SK-N-MC (cell line): ENCODE data around the gene DGKB.

Experiments
- DNase-seq: peaks from one replicate; pipeline ENCODE4 v3.0.0-alpha.2; 2011; ENCODE audit warnings: low read depth, low spot score
- H3K27ac ChIP-seq: fragments of 200-600 bp; sonication (generic); 2 replicates; pipeline ENCODE4 v1.5.1; 2016; ENCODE audit warnings: mixed run types
- H3K36me3 ChIP-seq: fragments of 200-600 bp; sonication (generic); 2 replicates; pipeline ENCODE4 v1.6.1; 2017; ENCODE audit warnings: antibody characterized with exemption, low read length, mixed read lengths; ENCODE audit not compliant: insufficient read depth
- H3K4me3 ChIP-seq: fragments of 200-600 bp; sonication (generic); 2 replicates; pipeline ENCODE4 v1.5.1; 2016
- H3K9ac ChIP-seq: fragments of 200-600 bp; sonication (generic); 2 replicates; pipeline ENCODE4 v1.8.0; 2017; ENCODE audit warnings: mixed run types, mixed read lengths; ENCODE audit not compliant: insufficient read length
- H3K9me3 ChIP-seq: fragments of 200-600 bp; sonication (generic); 2 replicates; pipeline ENCODE4 v1.6.1; 2017; ENCODE audit warnings: low read depth, mild to moderate bottlenecking, antibody characterized with exemption, low read length, moderate library complexity, mixed read lengths
- EZH2 ChIP-seq: fragments of 200-600 bp; sonication (generic); IDR thresholded peaks from one replicate; pipeline ENCODE4 v1.6.1; 2017; ENCODE audit warnings: antibody characterized with exemption
- FOXP2 ChIP-seq: optimal IDR thresholded peaks from 2 replicates; pipeline ENCODE3; 2011; ENCODE audit warnings: mild to moderate bottlenecking, moderate library complexity; ENCODE audit not compliant: insufficient read depth; ENCODE audit errors: extremely low read length, control extremely low read depth
- POLR2AphosphoS5 ChIP-seq: IDR thresholded peaks from 2 replicates; pipeline ENCODE4 v1.6.1; 2012; ENCODE audit warnings: mild to moderate bottlenecking, low read depth, low read length, borderline replicate concordance

DGKB gene

DNA sequence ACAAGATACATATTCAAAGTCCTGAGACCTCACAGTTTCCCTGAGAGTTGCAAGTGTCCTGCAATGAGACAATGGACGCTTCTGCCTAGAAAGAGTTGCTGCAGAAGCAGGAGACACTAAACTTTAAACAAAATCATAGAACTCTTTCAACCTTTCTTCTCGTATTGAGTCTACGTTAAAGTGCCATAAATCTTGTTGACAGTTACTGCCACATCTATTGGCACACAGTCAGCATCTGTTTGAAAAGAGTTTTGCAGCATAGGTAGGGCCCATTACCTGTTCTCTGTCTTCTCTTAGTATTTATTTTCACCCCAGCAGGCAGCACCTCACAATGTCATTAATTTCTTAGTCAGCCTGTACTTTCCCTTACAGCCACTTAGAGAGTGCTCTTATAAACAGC is 577.8 kb downstream of the DGKB start:
- no peak overlapping the region for H3K4me3 ChIP-seq
- TF ChIP-seq FOXP2 (no peak), POLR2AphosphoS5 (no peak), EZH2 (no peak)
- H3K9me3 ChIP-seq = no peaks in the 10 kb centered on the region
- H3K36me3 ChIP-seq = no peaks in the 10 kb centered on the region
- H3K9ac ChIP-seq = no peak overlapping the region
- H3K27ac ChIP-seq = no peak overlapping the region
- DNase-seq = no peak

DNA sequence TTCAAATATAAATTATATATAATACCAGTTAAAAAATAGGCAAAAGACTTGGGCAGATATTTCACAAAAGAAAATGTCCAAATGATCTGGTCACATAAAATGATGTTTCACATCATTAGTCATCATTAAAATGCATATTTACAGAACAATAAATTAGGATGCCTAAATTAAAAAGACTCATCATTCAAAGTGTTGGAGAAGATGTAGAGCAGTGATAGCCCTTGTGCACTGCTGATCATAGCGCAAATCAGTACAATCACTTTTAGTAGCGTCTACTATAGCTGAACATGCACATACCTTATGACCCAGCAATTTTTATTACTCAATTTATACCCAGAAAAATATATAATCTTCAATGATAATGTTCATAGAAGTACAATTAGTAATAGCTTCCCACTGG is 579.8 kb downstream of the DGKB start:
- no peak overlapping the region for H3K9ac ChIP-seq
- no peak for TF ChIP-seq POLR2AphosphoS5
- no peak for TF ChIP-seq FOXP2
- no peak for TF ChIP-seq EZH2
- no peak overlapping the region for H3K27ac ChIP-seq

DNA sequence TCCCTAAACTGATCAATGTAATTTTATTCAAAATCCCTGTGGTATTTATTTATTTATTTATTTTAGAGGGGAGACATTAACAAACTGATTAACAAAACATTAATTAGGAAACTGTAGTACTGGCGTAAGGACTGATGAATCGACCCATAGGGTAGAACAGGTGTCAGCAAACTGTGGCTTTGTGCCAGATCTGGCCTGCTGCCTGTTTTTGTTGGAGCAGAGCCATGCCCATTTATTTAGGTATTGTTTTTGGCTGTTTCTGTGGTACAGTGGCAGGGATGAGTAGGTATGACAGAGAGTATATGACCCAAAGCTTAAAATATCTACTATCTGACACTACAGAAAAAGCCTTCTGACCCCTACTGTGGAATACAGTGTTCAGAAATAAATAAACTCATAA is 580.6 kb downstream of the DGKB start:
- Histone ChIP-seq H3K27ac (no peak overlapping the region), H3K4me3 (no peak overlapping the region), H3K9ac (no peak overlapping the region), H3K9me3 (no peaks in the 10 kb centered on the region), H3K36me3 (no peaks in the 10 kb centered on the region)
- no peak for DNase-seq
- no peak for TF ChIP-seq POLR2AphosphoS5
- no peak for TF ChIP-seq FOXP2
- TF ChIP-seq EZH2 = no peak

More for the DNA sequence above, 579.8 kb downstream of the DGKB start:
- Histone ChIP-seq H3K36me3 (no peaks in the 10 kb centered on the region), H3K9me3 (no peaks in the 10 kb centered on the region), H3K4me3 (no peak overlapping the region)
- no peak for DNase-seq

GRCh38 chr7:14309432-14309831 is 593.1 kb downstream of the DGKB start:
- H3K27ac ChIP-seq = no peak overlapping the region
- no peaks in the 10 kb centered on the region for H3K9me3 ChIP-seq
- no peaks in the 10 kb centered on the region for H3K36me3 ChIP-seq
- H3K9ac ChIP-seq = no peak overlapping the region
- DNase-seq = no peak
- H3K4me3 ChIP-seq = no peak overlapping the region
- TF ChIP-seq POLR2AphosphoS5 (no peak), EZH2 (no peak), FOXP2 (no peak)

GRCh38 chr7:14305233-14305866 is 597.2 kb downstream of the DGKB start:
- Histone ChIP-seq H3K36me3 (no peaks in the 10 kb centered on the region), H3K9me3 (no peaks in the 10 kb centered on the region), H3K9ac (no peak overlapping the region), H3K27ac (no peak overlapping the region), H3K4me3 (no peak overlapping the region)
- TF ChIP-seq EZH2 (no peak), POLR2AphosphoS5 (no peak), FOXP2 (no peak)
- DNase-seq = no peak

GRCh38 chr7:14303536-14303935 is 599.0 kb downstream of the DGKB start:
- no peak overlapping the region for H3K9ac ChIP-seq
- H3K27ac ChIP-seq = no peak overlapping the region
- TF ChIP-seq POLR2AphosphoS5 (no peak), FOXP2 (no peak), EZH2 (no peak)
- DNase-seq = no peak
- H3K36me3 ChIP-seq = no peaks in the 10 kb centered on the region
- H3K4me3 ChIP-seq = no peak overlapping the region
- no peaks in the 10 kb centered on the region for H3K9me3 ChIP-seq

GRCh38 chr7:14294637-14295036 is 607.9 kb downstream of the DGKB start:
- no peak for DNase-seq
- Histone ChIP-seq H3K9ac (no peak overlapping the region), H3K36me3 (no peaks in the 10 kb centered on the region), H3K4me3 (no peak overlapping the region), H3K27ac (no peak overlapping the region), H3K9me3 (no peaks in the 10 kb centered on the region)
- TF ChIP-seq POLR2AphosphoS5 (no peak), EZH2 (no peak), FOXP2 (no peak)

DNA sequence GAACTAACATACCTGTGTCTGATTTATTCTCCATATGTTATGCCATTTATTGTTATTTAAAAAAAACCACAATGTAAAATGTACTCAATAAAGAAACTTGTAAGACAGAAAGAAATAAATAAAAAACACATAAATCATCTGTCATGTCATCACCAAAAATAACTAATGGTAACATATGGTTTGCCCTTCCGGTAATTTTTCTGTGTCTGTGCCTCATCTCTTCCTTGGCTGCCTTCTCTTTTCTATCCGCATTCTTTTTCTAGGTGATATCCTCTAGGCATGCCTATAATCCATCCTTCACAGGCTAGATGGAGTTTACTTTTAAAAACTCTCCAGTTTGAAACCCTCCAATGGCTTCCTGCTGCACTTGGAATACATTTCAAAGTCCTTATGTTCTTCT is 609.1 kb downstream of the DGKB start:
- Histone ChIP-seq H3K4me3 (no peak overlapping the region), H3K9me3 (no peaks in the 10 kb centered on the region), H3K27ac (no peak overlapping the region), H3K36me3 (no peaks in the 10 kb centered on the region), H3K9ac (no peak overlapping the region)
- no peak for DNase-seq
- no peak for TF ChIP-seq POLR2AphosphoS5
- TF ChIP-seq EZH2 = no peak
- TF ChIP-seq FOXP2 = no peak

DNA sequence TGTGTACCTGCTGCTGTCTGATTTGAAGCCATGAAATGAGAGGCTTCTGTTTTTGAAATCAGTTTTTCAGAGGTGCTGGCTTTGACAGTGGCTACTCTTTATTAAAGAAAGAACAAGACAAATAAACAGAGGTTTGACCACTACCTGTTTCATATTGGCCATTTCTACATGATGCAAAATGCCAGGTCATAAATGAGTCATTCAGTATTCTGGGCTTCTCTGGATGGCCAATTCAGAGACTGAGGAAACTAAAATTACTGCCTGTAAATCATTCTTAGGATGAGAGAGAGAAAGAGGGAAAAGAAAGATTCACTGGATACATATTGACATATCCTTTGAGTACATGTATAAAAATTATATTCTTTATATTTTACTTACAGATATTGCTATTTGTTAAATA is 609.8 kb downstream of the DGKB start:
- H3K9ac ChIP-seq = no peak overlapping the region
- no peak overlapping the region for H3K27ac ChIP-seq
- no peak for TF ChIP-seq FOXP2
- no peak for TF ChIP-seq POLR2AphosphoS5
- H3K9me3 ChIP-seq = no peaks in the 10 kb centered on the region
- no peak overlapping the region for H3K4me3 ChIP-seq
- H3K36me3 ChIP-seq = no peaks in the 10 kb centered on the region
- no peak for DNase-seq
